CD4-positive, alpha-beta T cell treated with Interleukin-6 at 100 ng/mL for 8 hours (primary cell): ENCODE data around the gene AGPAT2.

ENCODE experiments used
- DNase-seq: peaks from one replicate; pipeline ENCODE4 v3.0.0-alpha.2; 2020; ENCODE audit warnings: mixed read lengths, low spot score

Gene AGPAT2

GRCh38 chr9:136687721-136688223 lies 515 bp upstream of the AGPAT2 start:
- DNase-seq, result no peak

- no peak for DNase-seq
Observed at GRCh38 chr9:136686534-136686793, 793 bp downstream of the AGPAT2 start.

GRCh38 chr9:136685790-136686533 lies 1.3 kb downstream of the AGPAT2 start:
- no peak for DNase-seq

- DNase-seq, result no peak
Observed at GRCh38 chr9:136685216-136685615, 2.0 kb downstream of the AGPAT2 start.

- no peak for DNase-seq
Observed at GRCh38 chr9:136684799-136685198, 2.5 kb downstream of the AGPAT2 start.

GRCh38 chr9:136684339-136684738 lies 2.9 kb downstream of the AGPAT2 start:
- DNase-seq, result no peak

- no peak for DNase-seq
Observed at GRCh38 chr9:136683755-136684154, 3.5 kb downstream of the AGPAT2 start.

- DNase-seq, result no peak
Observed at GRCh38 chr9:136683173-136683745, 4.0 kb downstream of the AGPAT2 start.

GRCh38 chr9:136682710-136683109 lies 4.5 kb downstream of the AGPAT2 start:
- no peak for DNase-seq

GRCh38 chr9:136681945-136682699 lies 5.1 kb downstream of the AGPAT2 start:
- DNase-seq, result no peak

GRCh38 chr9:136681029-136681428 lies 6.2 kb downstream of the AGPAT2 start:
- DNase-seq, result no peak

- no peak for DNase-seq
Observed at GRCh38 chr9:136679431-136679941, 7.8 kb downstream of the AGPAT2 start.

GRCh38 chr9:136678624-136679023 lies 8.6 kb downstream of the AGPAT2 start:
- no peak for DNase-seq

- DNase-seq, result no peak
Observed at GRCh38 chr9:136678034-136678433, 9.2 kb downstream of the AGPAT2 start.

- DNase-seq, result no peak
Observed at GRCh38 chr9:136676920-136677686, 10.2 kb downstream of the AGPAT2 start.

- no peak for DNase-seq
Observed at GRCh38 chr9:136676297-136676794, 10.9 kb downstream of the AGPAT2 start.

GRCh38 chr9:136675477-136676296 lies 11.6 kb downstream of the AGPAT2 start:
- no peak for DNase-seq

- DNase-seq, result no peak
Observed at GRCh38 chr9:136674786-136675349, 12.4 kb downstream of the AGPAT2 start.

- no peak for DNase-seq
Observed at GRCh38 chr9:136673975-136674785, 13.1 kb downstream of the AGPAT2 start.
